ENCODE data around the gene MYL3.

MYL3 gene

GRCh38 chr3:46865031-46865507 lies 1.8 kb upstream of the MYL3 start:
- no peak for DNase-seq (ENCODE audit: low read depth)

DNA sequence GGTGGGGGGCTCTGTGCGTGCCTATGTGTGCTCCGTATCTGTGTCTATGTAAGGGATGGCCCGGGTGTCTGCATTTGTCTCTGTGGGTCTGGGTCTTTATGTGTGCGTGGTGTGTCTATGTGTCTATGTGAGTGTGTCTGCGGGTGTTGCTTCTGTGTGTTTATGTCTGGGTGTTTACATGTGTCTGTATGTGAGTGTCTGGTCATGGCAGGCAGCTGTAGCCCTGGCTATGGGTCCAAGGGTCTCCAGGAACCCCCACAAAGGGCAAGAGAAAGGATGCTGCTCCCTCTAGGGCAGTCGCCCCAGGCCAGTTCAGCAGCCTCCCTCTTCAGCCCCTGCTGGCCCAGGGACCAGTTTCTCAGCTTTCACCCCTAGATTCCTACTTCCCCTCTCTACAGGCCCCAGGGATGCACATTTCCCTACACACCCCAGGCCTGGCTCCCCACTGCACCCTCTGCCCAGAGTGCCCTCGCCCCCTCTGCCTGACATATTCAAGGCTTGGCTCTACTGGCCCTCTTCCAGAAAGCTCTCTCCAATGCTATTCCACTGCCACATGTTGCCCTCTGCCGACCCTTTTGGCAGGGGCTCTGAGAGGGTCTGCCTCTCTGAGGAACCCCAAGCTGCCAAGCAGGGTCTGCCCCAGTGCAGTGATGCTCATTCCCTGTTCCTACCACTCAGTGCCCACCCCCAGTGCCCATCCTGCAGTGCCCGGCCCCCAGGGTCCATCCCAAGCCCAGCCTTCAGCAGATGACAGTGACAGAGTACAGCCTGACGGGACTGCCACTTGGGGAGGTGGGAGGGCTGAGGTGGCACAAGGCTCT lies 1.0 kb upstream of the MYL3 start:
- no peak for DNase-seq (ENCODE audit: low read depth)

- DNase-seq (ENCODE audit: low read depth) = no peak
Measured at GRCh38 chr3:46862369-46863025, 747 bp downstream of the MYL3 start.

DNA sequence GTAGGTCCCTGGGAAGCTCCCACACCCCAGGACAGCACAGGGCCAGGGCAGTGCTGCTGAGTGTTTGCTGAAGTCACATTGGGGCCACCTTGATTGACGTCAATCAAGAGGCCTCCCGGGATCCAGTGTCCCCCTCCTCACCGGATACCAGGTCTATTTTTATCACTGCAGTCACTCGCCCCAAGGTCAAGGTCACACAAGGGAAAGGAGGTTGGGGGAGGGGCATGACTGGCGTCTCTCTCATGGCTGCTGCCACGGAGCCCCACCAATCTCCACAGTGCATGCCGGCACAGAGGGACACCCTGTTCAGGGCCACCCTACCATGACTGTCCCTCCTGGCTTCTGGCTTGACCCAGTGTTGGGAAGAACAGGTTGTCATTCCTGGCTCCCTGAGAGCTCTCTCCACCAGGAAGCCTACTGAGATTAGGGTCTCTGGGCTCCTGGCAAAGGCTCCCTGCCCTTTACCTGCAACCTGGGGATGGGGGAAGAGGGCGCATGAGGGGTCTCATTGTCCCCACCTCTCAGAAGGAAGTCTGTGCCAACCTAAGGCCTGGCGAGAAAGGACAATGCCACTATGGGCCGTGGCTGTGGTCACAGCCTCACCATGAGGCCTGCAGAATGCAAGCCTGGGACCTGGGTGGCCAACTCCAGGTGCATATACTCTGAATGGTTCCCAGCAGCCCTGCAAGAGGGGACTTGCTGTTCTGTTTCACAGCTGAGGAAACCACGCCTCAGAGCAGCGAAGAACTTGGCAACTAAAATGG lies 1.5 kb downstream of the MYL3 start:
- no peak for DNase-seq (ENCODE audit: low read depth)

DNA sequence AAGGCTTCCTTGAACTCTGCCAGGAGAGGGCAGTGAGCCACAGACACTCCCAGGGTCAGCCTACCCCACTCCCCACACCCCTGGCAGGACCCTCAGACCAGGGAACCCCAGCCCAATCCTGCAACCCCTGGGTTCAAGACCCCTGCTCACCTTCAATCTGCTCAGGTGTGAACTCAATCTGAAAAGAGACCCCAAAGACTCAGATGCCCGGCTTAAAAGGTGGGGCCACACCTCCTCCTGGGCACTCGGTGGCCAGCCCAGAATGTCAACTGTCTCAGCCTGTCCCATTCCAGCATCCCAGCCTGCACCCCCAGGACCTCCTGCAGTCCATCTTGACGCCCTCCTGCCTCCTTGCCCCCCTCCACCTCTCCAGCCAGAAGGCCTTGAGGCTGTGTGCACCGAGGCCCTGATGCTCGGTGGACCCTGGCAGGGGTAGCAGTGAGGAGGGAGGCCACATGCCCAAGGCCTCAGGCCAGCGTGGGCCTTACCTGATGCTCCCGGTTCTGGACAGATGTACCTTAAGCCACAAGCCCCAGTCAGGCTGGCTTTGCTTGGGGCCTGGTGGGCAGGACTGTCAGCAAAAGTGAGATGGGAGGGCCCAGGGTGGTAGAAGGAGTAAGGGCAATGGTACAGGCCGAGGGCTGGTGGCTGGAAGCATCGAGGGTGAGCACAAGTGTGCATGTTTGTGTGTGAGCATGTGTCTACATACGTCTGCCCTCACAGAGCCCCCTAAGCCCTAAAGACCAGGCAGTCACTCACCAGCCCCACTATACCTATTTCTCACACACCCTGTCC lies 2.2 kb downstream of the MYL3 start:
- no peak for DNase-seq (ENCODE audit: low read depth)

DNA sequence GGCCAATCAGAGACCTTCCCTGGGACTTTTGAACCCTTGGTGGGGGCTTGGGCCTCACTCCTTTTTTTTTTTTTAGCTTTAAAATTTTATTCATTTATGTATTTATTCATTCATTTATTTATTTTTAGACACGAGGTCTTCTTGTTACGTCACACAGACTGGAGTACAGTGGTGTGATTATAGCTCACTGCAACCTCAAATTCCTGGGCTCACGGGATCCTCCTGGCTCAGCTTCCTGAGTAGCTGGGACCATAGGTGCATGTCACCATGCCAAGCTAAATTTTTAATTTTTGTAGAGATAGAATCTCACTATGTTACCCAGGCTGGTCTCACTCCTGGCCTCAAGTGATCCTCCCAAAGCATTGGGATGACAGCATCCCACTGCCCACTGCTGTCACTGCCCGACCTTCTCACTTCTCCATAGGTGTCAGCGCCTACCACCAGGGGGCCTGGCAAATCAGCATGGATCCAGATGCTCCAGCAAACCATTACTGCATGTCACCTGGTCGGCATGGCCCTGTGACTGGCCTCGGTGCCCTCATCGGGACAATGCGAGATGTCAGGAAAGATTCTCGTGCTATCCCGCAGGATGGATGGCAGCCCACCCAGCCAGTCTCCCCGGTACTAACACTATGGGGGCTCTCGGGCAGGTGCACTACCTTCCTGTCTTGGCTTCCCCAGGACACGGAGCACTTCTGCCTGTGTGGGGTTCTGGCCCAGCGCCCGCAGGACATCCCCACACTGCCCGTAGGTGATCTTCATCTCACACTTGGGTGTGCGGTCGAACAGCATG lies 3.0 kb downstream of the MYL3 start:
- peak; percentile 54 for DNase-seq (ENCODE audit: low read depth)

DNA sequence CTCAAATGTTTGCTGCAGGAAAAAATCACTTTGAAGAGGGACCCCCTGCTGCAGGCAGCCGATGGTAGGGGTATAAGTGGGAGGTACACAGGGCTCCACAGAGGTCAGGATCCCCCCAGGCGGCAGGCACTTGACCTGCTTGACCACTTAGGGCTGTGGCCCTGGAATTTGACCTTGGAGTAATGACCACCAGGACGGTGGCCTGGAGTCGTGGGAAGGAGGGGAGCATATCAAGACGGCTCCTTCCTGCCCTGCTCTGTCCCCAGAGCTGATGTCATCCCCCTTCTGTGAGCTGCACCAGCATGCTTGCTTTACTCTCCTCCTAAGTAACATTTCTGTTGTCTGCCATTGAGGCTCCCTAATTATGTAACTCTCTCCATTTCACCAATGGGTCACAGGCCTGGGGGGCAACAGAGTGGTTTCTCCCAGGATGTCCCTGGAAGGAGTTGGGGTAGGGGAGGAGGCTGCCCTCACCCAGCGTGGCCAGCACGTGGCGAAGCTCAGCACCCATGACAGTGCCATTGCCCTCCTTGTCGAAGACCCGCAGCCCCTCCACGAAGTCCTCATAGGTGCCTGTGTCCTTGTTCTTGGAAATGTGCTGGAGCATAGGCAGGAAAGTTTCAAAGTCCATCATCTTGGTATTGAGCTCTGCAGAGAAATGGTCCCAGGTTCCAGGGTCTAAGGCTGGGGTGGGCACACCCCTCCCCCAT lies 4.1 kb downstream of the MYL3 start:
- no peak for DNase-seq (ENCODE audit: low read depth)

GRCh38 chr3:46858456-46858855 lies 4.8 kb downstream of the MYL3 start:
- DNase-seq (ENCODE audit: low read depth) = no peak

- no peak for DNase-seq (ENCODE audit: low read depth)
Measured at GRCh38 chr3:46857485-46858341, 5.5 kb downstream of the MYL3 start.

GRCh38 chr3:46856576-46857471 lies 6.4 kb downstream of the MYL3 start:
- DNase-seq (ENCODE audit: low read depth) = no peak

DNA sequence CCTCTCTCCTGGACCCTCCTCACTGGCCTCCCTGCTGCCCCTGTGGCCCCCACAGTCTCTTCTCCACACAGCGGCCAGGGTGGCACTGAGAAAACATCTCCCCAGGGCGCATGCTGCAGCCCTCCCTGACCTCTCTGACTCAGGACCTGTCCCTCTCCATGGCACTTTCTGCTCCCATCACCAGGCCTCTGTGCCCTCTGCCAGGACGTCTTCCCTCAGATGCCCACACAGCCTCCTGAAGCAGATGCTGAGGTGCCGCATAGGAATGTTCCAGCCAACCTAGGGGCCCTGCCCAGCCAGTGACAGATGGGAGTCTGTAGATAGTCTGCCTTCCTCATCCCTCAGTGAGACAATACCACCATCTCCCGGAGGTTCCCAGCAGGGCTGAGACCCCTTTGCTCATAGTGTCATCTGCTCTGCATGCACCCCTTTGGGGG lies 8.7 kb downstream of the MYL3 start:
- DNase-seq (ENCODE audit: low read depth) = no peak

DNA sequence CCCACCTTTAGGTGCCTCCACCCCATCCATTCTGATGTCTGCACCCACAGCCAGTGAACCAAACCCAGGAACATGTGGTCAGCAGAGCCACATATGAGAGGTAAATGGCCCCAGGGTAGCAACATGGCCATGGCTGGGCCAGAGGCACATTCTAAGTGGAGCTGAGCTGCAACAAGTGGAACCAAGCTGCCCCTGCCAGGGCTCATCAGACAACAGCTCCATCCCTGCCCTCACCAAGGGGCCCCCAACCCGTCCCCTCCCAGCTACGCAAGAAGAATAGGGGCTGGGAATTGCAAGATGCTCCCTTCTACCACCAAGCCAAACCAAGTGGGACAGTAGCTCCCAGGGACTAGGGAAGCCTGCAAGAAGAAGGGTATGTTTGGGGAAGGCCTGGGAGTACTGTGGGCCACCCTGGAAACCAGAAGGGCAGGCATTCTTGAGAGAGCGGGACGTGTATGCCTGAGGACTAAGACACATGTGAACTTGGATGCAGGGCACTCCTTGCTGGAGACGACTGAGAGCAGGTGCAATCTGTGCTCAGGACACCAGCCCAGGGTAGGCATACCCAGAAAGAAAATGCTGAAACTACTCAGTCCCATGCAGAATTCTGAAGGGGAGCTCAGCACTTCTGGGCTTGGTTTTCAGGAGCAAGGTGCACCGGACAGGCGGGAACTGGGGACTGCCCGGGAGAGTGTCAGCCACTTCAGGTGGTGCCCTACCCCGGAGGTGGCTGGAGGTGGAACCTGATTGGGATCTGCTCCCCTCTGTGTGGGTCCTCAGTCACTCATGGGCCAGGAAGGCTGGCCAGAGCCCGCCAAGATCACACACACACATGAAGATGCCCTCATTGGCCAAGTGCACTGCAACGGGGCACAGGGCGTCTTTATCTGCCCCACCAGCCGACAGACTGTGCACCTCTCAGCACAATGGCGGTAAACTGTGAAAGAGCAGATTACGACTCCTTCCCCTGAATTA lies 9.5 kb downstream of the MYL3 start:
- no peak for DNase-seq (ENCODE audit: low read depth)

DNA sequence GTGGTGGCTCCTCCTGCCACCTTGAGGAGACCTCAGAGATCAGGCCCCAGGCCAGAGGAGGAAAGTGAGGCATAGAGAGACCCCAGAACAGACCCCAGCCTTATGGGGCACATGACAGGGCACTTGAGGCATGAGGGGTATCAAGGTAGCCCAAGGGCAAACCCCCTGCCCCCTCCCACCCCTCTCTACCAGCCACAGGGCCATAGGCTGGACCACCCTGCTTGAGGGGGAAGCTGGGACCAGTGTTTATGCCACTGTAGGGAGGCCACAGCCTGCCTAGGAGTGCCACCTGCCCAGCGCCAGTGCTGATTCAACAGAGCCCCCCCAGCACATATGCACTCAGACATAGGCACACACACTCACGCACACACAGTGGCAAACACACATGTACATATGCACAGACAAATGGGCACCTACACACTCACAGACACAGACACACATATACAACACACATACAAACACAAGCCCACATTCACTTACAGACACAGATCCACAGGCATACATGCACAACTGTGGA lies 10.3 kb downstream of the MYL3 start:
- DNase-seq (ENCODE audit: low read depth) = no peak

- DNase-seq (ENCODE audit: low read depth) = no peak
Measured at GRCh38 chr3:46852334-46852720, 10.9 kb downstream of the MYL3 start.

DNA sequence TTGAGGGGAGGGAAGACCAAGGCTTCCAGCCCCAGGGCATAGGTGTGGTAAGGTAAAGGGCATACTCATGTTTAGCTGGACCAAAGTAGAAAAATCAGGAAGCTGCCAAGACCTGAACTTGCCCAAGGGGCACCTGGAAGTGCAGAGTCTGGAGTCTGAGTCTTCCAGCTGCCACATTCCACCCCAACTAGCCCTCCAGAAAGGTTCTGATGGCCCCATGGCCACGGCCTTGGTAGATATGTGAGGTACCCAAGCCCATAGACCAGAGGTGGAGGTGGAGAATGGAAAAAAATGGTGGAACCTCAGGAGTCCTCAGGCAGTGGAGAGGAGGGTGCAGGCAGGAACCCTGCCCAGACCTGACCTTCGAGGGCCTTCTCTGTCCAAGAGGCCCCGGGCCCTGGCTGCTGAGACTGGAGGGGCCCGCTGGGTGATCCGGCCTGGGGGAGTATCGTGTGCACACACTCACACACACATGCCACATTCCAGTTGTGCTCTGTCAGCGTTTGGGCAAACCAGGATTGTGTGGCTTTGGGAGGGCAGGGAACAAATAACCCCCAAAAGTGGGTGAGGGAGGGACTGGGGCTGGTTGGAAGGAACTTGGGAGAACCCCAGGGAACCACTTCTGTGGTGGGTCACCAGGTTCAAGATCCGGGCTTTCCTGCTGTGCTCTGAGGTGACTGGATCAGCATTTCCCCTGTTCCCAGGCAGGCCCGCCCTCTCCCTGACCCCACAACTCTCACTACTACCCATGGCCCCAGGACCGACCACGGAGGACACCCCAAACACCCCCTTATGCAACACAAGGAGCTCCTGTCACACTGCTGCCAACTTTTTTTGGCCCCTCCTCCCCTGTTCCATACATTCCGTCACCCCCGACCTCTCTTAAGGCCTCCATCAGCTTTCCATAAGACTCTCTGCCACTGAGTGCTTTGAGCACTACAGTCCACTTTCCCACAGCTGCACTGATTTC lies 11.6 kb downstream of the MYL3 start:
- DNase-seq (ENCODE audit: low read depth) = no peak

DNA sequence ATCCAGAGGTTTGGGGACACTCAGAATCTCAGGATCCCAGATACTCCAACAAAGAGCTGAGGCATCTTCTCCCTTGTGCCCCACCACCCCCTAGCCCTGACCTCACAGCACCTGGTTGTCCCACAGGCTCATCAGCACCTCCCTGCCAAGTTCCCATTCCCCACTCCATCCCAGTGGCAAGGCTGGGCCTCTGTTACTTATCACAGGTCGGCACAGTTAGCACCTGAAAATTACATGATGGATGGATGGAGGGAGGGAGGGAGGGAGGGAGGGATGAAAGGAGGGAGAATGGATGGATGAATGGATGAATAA lies 12.8 kb downstream of the MYL3 start:
- DNase-seq (ENCODE audit: low read depth) = no peak

All from ELR (cell line).